GF-D8 (cell line): ENCODE measurements around the gene RMI2.

ENCODE experiments used
- DNase-seq: peaks from one replicate; lab custom pipeline; 2025; lab: John Stamatoyannopoulos, UW

RMI2 gene

DNA sequence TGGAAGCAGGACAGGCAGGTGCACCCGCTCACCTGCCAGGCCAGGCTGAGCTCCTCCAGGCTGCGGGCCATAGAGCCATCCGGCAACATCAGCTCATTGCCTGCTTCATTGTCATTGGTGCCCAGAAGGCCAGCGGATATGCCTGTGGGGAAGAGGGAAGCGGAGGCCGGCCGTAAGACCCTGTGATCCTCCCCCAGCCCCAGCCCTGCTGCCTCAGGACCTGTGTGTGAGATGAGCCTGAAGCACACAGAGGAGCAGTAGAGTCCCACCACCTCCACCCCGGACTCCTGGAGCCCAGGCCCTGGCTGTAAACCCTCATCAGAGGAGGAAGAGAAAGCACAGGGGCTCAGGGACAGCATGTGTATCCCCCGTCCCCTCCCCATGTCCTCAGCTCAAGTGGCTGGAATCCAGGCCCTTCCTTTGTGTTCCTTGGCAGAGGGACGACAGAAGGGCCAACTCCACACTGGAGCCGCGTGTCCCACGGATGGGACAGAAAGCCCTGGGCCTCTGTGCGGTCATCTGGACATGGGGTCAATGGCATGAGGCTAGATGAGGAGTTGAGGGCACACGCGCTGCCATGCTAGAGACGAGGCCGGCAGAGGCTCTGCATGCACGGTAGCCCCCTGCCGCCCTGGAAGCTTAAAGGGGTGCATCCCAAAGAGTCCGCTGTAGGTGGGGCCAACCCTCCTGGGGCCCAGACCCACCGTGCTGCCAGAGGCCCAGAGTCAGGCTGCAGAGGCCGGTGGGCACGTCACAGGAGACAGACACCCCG lies 39.1 kb downstream of the RMI2 start:
- DNase-seq, result no peak

DNA sequence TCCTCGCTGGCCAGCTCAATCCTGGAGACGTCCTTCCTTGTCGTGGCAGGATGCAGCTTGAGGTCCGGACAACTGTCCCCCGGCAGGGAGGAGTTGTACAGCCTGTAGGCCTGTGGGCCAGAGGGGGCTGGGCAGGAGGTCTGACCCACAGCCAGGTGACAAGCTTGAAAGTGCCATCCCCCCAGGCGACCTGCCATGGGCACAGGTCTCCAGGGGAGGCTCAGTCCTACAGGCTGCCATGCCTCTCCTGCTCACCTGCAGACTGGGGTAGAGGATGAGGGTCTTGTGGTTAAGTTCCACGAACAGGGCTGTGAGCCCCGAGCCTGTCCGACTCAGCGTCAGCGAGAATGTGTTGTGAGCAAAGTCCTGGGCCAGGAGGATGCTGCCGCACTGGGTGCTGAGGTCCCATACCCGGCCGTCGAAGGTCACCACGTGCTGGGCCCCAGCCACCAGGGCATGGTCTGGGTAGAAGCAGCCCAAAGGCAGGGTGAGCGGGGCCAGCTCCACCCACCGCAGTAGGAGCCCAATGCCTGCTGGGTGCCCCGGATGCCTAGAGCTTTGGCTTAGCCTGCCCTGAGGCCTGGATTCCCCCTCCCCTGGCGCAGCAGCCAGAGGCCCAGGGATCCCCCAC lies 39.8 kb downstream of the RMI2 start:
- no peak for DNase-seq

- DNase-seq, result no peak
These were observed 40.9 kb downstream of the RMI2 start for GRCh38 chr16:11386054-11386680.

DNA sequence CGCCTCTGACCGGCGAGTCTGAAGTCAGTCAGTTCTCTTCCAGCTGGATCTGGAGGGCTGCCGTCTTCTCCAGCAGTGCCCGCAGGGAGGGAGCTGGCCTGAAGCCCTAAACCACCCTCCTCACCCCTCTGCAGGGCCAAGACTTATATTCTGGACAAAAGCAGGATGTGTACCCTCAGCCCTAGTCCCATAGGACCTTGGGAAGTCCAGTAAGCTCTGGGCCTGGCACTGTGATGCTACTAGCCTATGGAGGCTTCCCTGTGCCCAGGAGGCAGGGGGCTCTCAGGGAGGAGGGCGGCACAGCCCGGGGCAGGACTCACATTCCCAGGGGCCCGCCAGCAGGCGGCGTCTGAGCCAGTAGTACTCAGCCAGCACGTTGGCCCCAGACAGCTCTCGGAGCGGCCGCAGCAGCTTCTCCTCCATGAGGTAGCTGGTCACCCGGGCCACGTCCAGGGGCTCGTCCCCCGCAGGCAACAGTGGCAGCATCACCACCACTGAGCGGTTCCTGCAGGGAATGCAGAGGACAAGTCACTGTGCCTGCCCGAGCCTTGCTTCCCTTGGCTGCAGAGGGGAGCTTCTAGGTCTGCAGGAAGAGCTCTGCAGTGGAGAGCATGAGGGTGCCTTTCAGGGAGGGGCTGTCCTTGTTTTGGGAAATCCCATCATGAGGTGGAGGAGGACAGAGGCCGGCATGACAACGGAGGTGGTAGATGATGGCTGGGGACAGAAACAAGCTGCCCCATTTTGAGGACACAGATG lies 41.7 kb downstream of the RMI2 start:
- no peak for DNase-seq

GRCh38 chr16:11389083-11389482 lies 43.8 kb downstream of the RMI2 start:
- no peak for DNase-seq

- DNase-seq, result no peak
These were observed 44.6 kb downstream of the RMI2 start for GRCh38 chr16:11389631-11390565.

DNA sequence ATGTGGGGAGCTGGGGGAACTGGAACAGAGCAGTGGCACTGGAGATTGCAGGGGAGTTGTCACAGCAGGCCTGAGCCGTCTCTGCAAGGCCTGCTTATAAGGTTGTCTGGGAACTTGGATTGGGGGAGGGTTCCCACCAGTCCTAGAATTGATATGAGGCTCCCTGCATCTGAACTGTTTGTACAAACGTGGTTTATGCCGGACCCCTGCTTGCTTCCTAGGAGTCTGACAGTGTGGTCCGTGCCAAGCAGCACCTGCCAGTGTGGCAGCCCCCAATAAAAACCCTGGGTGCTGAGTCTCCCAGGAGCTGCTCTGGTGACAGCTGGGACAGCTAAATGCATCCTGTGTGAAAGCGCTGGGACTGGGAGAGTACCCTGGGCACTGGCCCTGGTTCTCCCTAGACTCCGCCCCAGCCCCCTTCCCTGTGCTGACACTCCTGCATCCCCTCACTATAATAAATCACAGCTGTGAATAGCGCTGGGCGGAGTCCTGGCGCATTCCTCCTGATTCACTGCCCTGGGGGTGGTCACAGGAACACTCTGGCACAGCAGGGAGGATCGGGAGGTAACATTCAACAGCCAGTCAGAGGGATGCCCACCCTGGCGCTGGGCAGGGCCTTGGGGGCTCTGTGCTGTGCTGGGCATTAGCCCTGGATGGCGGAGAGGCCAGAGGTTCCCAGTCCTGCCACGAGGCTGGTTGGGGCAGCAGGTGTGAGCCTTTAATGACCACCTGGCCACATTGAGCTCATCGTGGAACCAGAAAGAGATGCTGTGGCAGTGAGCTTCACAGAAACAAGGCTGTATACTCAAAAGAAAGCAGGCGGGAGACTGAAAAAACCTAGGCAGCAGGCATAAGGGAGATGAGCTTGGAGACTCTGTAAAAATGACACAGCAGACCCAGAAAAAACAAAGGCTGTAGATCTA lies 45.6 kb downstream of the RMI2 start:
- DNase-seq, result no peak

- DNase-seq, result no peak
These were observed 46.3 kb downstream of the RMI2 start for GRCh38 chr16:11391576-11391975.

DNA sequence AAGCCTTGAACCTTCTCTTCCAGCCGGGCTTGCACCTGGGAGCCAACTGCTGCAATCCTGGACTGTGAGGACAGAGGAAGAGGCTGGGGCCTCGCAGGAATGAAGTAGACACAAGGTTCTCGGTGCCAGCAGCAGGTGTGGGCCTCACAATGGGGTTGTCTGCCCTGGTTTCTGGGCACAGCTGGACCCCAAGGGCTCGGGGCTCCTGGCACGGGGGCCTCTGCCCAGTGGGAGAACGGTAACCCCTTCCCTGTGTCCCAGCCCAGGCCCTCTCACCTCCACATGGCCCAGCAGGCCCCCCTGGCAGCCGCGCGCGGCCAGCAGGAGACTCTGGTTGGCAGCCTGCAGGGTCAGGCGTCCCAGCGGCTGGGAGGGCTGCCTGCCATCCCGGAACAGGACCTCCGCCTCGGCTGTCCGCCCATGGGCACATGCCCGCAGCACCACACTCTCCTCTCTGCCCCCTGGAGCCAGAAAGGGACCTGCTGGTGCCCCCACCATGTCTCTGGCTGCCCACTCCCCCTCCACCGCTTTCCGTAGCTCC lies 46.9 kb downstream of the RMI2 start:
- no peak for DNase-seq

- DNase-seq, result no peak
These were observed 48.1 kb downstream of the RMI2 start for GRCh38 chr16:11393366-11393765.

- DNase-seq, result no peak
These were observed 48.8 kb downstream of the RMI2 start for GRCh38 chr16:11393861-11394592.

DNA sequence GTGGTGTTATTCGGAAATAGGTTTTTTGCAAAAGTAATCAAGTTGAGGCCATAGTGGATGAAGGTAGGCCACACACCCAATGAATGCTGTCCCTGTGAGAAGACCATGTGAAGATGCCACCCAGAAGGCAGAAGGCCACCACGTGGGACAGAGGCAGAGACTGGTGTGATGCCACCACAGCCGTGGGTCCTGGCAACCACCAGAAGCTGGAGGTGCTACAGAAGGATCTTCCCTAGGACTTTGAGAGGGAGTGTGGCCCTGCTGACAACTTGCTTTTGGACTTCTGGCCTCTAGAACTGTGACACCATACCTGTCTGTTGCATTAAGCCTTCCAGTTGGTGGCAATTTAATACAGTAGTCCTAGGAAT lies 49.3 kb downstream of the RMI2 start:
- no peak for DNase-seq

DNA sequence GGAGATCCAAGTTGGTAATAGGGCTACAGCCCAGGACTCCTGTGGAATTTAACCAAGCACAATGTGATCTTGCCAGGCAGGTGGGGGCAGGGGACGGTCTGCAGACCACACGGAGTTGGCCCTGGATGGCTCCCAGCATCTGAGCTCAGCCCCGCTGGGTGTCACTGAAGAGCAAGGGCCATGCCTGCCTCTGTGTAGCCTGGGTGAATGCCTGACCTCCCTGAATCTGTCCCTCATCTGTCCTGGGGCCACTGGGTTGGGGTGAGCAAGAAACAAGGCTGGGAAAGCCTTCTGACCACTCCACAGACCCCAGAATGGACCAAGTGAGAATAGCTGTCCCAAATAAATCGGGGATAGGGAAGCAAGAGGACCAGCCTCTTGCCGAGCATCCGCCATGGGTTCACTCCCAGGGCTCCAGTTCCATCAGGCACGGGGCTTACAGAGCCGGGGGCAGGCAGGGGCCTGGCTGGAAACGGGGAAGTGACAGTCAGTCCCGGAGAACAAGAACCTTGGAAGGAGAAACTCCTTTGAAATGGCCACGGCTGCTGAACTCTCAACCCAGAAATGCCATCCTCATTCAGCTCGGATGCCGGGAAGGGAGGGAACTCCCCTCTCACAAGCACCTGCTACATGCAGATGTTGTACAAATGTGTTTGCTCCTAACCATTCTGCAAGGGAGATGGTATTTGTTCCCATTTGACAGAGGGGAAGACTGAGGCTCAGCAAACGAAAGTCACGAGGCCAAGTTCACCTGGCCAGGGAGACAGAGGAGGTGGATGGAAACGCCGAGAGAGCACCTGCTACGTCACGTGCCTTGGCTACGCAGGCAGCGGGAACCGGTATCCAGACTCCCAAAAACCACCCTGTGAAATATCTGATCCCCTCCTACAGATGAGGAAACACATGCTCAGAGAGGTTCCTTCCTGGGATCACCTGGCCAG lies 50.0 kb downstream of the RMI2 start:
- DNase-seq, result no peak

- no peak for DNase-seq
These were observed 50.6 kb downstream of the RMI2 start for GRCh38 chr16:11395949-11396240.

- DNase-seq, result no peak
These were observed 51.2 kb downstream of the RMI2 start for GRCh38 chr16:11396241-11397048.

DNA sequence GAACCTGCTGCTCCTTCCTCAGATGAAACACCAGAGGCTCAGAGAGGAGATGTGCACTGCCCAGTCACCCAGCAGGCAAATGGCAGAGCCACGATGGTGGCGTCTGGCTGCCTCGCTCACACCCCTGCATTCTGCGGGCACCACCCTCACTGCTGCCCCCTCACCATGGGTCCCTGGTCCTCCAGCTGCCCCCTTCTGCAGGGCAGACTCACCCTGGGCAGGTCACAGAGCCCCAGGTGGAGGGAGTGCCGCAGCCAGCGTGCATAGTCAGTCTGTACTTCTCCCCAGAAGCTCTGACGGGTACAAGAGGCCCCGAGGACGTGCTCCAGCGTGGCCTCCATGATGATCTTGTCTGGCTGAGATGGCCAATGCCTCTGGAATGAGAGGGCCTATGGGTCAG lies 52.9 kb downstream of the RMI2 start:
- DNase-seq, result no peak

- no peak for DNase-seq
These were observed 53.6 kb downstream of the RMI2 start for GRCh38 chr16:11398851-11399250.
